ENCODE measurements around the gene C3orf18.

C3orf18 gene

DNA sequence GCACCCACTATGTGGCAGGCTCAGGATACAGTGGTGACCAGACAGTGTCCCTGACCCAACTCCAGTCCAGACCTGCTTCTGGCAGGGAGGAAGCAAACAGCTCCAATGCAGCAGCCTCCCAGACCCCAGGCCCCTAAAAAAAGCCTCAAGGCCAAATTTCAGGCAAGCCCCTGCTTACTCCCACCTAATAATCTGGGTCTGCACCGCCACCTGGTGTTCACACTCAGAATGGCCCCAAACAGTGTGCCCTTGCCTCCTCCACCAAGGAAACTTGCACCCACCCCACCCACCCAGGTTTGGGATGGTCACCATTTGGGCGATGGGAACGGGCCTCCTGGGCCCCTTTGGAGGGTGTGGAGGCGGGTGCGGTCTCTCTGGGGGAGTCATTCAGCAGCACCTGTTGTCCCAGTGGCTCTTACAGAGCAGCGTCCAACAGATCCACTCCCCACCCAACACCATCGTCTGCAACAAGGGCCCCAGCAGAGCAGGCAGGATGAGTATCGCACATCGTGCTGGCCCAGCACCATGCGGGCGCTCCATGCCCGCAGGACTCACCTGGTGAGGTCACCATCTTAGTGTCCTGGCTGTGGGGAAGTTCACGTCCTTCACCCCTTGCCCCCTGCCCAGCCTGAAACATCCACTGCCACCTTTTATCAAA is 17.3 kb downstream of the C3orf18 start:
- CTCF ChIA-PET = interaction anchor here (0.6 kb wide), 1 partner anchor 199 kb away, joined by 3 read pairs; the partner anchor contains the start of genes CYB561D2 and NPRL2
- POLR2A ChIA-PET (ENCODE audit: low non-redundant PET) = no interaction called here
- no peak overlapping the region for H3K27ac ChIP-seq
- TF ChIP-seq, protein P1, sequence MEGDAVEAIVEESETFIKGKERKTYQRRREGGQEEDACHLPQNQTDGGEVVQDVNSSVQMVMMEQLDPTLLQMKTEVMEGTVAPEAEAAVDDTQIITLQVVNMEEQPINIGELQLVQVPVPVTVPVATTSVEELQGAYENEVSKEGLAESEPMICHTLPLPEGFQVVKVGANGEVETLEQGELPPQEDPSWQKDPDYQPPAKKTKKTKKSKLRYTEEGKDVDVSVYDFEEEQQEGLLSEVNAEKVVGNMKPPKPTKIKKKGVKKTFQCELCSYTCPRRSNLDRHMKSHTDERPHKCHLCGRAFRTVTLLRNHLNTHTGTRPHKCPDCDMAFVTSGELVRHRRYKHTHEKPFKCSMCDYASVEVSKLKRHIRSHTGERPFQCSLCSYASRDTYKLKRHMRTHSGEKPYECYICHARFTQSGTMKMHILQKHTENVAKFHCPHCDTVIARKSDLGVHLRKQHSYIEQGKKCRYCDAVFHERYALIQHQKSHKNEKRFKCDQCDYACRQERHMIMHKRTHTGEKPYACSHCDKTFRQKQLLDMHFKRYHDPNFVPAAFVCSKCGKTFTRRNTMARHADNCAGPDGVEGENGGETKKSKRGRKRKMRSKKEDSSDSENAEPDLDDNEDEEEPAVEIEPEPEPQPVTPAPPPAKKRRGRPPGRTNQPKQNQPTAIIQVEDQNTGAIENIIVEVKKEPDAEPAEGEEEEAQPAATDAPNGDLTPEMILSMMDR (conservative IDR thresholded peaks at IDR 0.05; ENCODE audit: low read depth) = peak; percentile 59
- peak; percentile 30 for DNase-seq (ENCODE audit: low spot score)

DNA sequence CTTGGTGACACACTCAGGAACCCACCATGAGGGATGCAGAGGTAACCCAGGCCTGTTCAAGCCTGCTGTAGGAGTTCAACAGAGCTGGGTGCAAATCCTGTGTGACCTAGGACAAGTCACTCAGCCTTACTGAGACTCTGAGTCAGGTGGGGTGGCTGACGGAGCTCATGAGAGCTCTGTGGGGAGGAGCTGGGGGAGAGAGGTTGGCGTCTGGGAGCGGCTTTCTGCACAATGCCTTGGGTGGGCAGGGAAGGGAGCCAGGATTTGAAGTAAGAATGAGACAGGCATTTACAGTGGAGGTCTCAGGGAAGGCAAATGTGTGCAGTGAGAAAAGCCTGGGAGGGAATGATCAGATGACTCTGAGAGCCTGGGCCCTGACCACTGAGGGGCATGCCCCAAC is 18.3 kb downstream of the C3orf18 start:
- DNase-seq (ENCODE audit: low spot score) = no peak
- ChIA-PET POLR2A (ENCODE audit: low non-redundant PET) (no interaction called here), CTCF (no interaction called here)
- no peak overlapping the region for H3K27ac ChIP-seq
- TF ChIP-seq, protein P1 (conservative IDR thresholded peaks at IDR 0.05; ENCODE audit: low read depth) = no peak

DNA sequence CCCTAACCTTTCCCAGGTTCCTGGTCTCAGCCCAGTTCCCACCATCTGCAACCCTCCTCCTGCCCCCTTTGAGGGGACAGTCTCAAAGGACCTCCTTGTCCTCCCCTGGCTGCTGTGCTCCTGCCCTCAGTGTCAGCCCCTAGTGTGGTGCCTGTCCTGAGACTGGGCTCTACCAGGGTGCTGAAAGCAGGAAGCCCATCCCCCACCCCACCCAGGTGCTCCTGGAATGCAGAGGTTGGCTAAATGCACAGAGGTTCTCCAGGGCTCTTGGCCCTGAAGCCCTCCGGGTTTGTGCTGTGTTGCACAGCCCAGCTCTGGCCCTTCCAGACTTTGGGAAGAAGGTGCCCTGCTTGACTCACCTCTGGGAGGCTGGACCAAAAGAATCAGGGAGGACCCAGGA is 21.8 kb downstream of the C3orf18 start:
- TF ChIP-seq, protein P1 (conservative IDR thresholded peaks at IDR 0.05; ENCODE audit: low read depth) = no peak
- ChIA-PET CTCF (no interaction called here), POLR2A (ENCODE audit: low non-redundant PET) (no interaction called here)
- H3K27ac ChIP-seq = no peak overlapping the region
- DNase-seq (ENCODE audit: low spot score) = no peak

DNA sequence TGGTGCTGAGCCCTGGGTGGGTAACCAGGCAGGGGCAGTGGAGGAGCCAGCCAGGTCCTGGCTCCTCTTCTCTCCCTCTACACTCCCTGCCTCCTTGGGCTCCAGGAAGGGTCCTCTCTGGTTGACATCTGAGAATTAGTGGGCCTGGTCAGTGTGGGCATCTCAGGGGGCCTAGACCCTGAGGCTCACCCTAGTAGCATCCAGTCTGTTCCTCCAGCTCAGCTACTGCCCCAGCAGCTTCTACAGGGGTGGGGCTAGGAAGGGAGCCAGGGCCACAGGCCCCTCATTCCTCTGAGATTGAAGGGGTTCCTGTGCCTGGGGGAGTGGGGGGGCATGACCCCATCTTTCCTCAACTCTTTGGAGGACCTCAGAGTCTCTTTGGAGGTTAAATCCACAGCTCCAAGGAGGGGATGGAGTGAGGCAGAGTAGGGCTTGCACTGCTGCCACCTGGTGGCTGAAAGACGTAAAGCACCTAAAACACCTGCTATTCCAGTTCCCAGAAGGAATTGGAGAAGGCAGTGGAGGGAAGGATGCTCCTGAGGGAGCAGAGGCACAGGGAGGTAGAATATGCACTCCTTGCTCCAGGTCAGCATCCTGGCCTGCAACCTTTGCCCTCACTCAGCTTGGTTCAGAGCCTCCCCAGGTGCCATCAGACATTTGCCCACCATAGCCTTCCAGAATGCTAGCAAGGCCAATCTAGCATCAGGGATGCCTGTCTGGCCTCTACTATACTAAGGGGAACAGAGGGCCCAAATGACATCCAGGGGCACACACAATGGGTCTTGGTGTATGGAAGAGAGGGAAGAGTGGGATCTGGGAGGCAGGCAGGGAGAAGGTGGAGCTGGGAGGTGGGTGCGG is 25.1 kb downstream of the C3orf18 start:
- DNase-seq (ENCODE audit: low spot score) = peak; percentile 74
- POLR2A ChIA-PET (ENCODE audit: low non-redundant PET) = no interaction called here
- CTCF ChIA-PET = interaction anchor here (0.6 to 1.2 kb wide), 12 partner anchors 20 to 337 kb away, joined by 3 to 7 read pairs (median 3); partner anchors contain the start of genes CYB561D2 and NPRL2
- no peak overlapping the region for H3K27ac ChIP-seq
- TF ChIP-seq, protein P1 (conservative IDR thresholded peaks at IDR 0.05; ENCODE audit: low read depth) = peak; percentile 89

DNA sequence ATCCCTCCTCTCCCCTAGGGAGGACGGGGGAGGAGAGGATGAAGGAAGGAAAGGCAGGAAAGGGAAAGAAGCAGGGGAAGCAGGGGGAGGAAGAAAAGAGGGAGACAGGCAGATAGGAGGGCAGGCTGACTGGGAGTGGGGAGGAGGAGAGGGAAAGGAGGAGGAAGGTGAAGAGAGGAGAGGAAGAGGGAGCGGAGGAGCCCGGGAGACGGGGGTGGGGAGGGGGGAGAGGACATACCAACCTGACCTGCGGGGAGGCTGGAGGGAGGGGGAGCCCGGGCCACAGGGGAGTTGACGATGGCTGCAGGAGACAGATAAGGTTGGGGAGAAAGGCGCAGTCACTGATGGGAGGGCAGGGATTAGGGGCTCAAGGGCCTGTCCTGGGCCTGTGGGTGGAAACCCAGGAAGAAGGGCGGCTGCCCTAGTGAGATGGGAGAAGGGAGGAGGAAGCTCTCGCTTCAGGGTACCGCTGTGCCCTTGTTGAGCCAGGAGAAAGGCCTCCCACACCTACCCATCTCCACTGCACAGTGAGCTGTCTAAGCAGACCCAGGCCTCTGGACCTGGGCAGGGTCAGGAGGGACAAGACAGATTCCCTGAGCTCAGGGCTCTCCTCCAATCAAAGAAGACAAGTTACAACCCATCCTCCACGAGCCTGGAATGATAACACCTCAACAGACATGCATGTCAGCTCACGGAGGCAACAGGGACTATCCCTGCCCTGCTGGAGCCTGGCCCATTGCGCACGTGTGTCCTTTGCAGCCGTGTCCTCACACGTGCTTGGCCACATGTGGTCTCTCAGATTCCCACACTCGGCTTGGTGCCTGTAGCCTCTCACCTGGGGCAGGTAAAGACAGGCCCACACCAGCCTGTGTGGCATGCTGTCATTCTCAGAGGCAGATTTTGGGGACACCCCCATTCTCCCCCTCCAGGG is 27.9 kb downstream of the C3orf18 start:
- POLR2A ChIA-PET (ENCODE audit: low non-redundant PET) = no interaction called here
- peak; percentile 13 for DNase-seq (ENCODE audit: low spot score)
- peak overlapping the region; percentile 5; the same call in 1 of the 2 replicates for H3K27ac ChIP-seq
- TF ChIP-seq, protein P1 (conservative IDR thresholded peaks at IDR 0.05; ENCODE audit: low read depth) = no peak
- CTCF ChIA-PET = interaction anchor here (0.5 kb wide), 1 partner anchor 42 kb away, joined by 5 read pairs; no protein-coding TSS in a partner anchor

All from RWPE1 (cell line).